Ecto neural progenitor cell (in vitro differentiated cells): ENCODE results near the gene CEP20.
"Not testable (repeated sequence)": the region's sequence is repeated elsewhere in the genome, so short reads cannot be mapped to it uniquely, and the experiment has no call there.

Experiments used
- DNase-seq: peaks from one replicate; pipeline ENCODE4 v3.0.0-alpha.2; 2018; ENCODE audit warnings: low spot score

Gene CEP20

GRCh38 chr16:15888072-15888976 lies at the start of gene CEP20:
CEP20 (minus strand) TSS chr16:15888603; CDS start chr16:15888585, 18 bp downstream.
- peak; percentile 99 for DNase-seq

- DNase-seq = not testable (repeated sequence)
These were observed 48.4 kb upstream of the CEP20 start for GRCh38 chr16:15936809-15937208.

- no peak for DNase-seq
These were observed 46.6 kb upstream of the CEP20 start for GRCh38 chr16:15934991-15935390.

GRCh38 chr16:15933781-15934180 lies 45.4 kb upstream of the CEP20 start:
- no peak for DNase-seq

- DNase-seq = no peak
These were observed 44.5 kb upstream of the CEP20 start for GRCh38 chr16:15932939-15933338.

GRCh38 chr16:15928261-15929104 lies 40.1 kb upstream of the CEP20 start:
- DNase-seq = no peak

GRCh38 chr16:15925631-15926030 lies 37.2 kb upstream of the CEP20 start:
- no peak for DNase-seq

GRCh38 chr16:15924996-15925395 lies 36.6 kb upstream of the CEP20 start:
- DNase-seq = no peak

GRCh38 chr16:15919331-15919730 lies 30.9 kb upstream of the CEP20 start:
- DNase-seq = no peak

- not testable (repeated sequence) for DNase-seq
These were observed 29.9 kb upstream of the CEP20 start for GRCh38 chr16:15918314-15918713.

- DNase-seq = no peak
These were observed 27.9 kb upstream of the CEP20 start for GRCh38 chr16:15916323-15916722.

GRCh38 chr16:15915555-15916081 lies 27.2 kb upstream of the CEP20 start:
- no peak for DNase-seq

GRCh38 chr16:15913046-15913698 lies 24.8 kb upstream of the CEP20 start:
- no peak for DNase-seq

- no peak for DNase-seq
These were observed 22.8 kb upstream of the CEP20 start for GRCh38 chr16:15911198-15911597.

- peak; percentile 68 for DNase-seq
These were observed 19.6 kb upstream of the CEP20 start for GRCh38 chr16:15907863-15908478.

- DNase-seq = no peak
These were observed 18.0 kb upstream of the CEP20 start for GRCh38 chr16:15906439-15906838.

- no peak for DNase-seq
These were observed 15.6 kb upstream of the CEP20 start for GRCh38 chr16:15903960-15904359.

- no peak for DNase-seq
These were observed 12.6 kb upstream of the CEP20 start for GRCh38 chr16:15900901-15901500.

GRCh38 chr16:15900357-15900756 lies 12.0 kb upstream of the CEP20 start:
- DNase-seq = no peak

- no peak for DNase-seq
These were observed 11.2 kb upstream of the CEP20 start for GRCh38 chr16:15899538-15900100.

- no peak for DNase-seq
These were observed 10.3 kb upstream of the CEP20 start for GRCh38 chr16:15898654-15899053.
